Uterus (tissue), 4 donors: Measurements from ENCODE around the gene GPR63. TPM values are rescaled to one million over a fixed set of nuclear protein-coding genes. Genes with fewer than 3 reads are reported as not detected.

Experiments used
- DNase-seq, 2 donors: peaks; one replicate each; pipeline ENCODE4 v3.0.0-alpha.2; 2019 to 2020
- H3K27ac ChIP-seq, 2 donors: fragments of 200-600 bp; sonication (generic); 1 replicate in 1 of 2; 2 replicates in 1 of 2; pipeline ENCODE4 v1.5.1; 2016 to 2018
- H3K27me3 ChIP-seq, 2 donors: fragments of 200-600 bp; sonication (generic); one replicate each; pipeline ENCODE4 v1.5.1; 2018 to 2019; ENCODE audit warnings: control low read depth in 1 of 2
- H3K36me3 ChIP-seq, 2 donors: fragments of 200-600 bp; sonication (generic); one replicate each; pipeline ENCODE4 v1.5.1; 2019; ENCODE audit warnings: control low read depth in 1 of 2
- H3K4me1 ChIP-seq, 2 donors: fragments of 200-600 bp; sonication (generic); one replicate each; pipeline ENCODE4 v1.5.1; 2018 to 2019; ENCODE audit warnings: control low read depth in 1 of 2
- H3K4me3 ChIP-seq, 2 donors: fragments of 200-600 bp; sonication (generic); 1 replicate in 1 of 2; 2 replicates in 1 of 2; pipeline ENCODE4 v1.5.1; 2018 to 2019; ENCODE audit warnings: mild to moderate bottlenecking in 1 of 2
- H3K9me3 ChIP-seq, 2 donors: fragments of 200-600 bp; sonication (generic); one replicate each; pipeline ENCODE4 v1.5.1; 2019; ENCODE audit warnings: control low read depth in 1 of 2
- POLR2A ChIP-seq, 2 donors: fragments of 450-650 bp; IDR thresholded peaks; one replicate each; pipeline ENCODE4 v1.6.1; 2016; ENCODE audit warnings: antibody characterized with exemption in 2 of 2, mild to moderate bottlenecking in 1 of 2, moderate library complexity in 1 of 2
- intact Hi-C: fragments of 100-400 bp; cut with DNase I; formaldehyde crosslinking; loops from one replicate; pipeline ENCODE4 v1.15.1; 2023; ENCODE audit warnings: low total_unique reads
- total RNA-seq, 4 donors: library from RNA; depleted of rRNA in 3 of 4; stranded (reverse); fragments of >200 nt in 3 of 4; gene quantifications; one replicate each; pipeline versions ENCODE4 v1.1.0 to v1.2.4, GENCODE V29; 2014 to 2023
- TF ChIP-seq, protein P1 (sequence below), 4 experiments: fragments of 200-600 bp in 2 of 4; fragments of 450-650 bp in 2 of 4; sonication (generic) in 2 of 4; IDR thresholded peaks; one replicate each; pipeline ENCODE4 v1.5.1; 2016 to 2019; ENCODE audit warnings: antibody characterized with exemption in 4 of 4, mild to moderate bottlenecking in 2 of 4, moderate library complexity in 1 of 4
- donor health status: DM: yes; HTN: yes; CAD: no.

GPR63 gene
- total RNA-seq, 4 donors from 2014 or later: 0.26 to 5.5 (median 2.5) TPM

DNA sequence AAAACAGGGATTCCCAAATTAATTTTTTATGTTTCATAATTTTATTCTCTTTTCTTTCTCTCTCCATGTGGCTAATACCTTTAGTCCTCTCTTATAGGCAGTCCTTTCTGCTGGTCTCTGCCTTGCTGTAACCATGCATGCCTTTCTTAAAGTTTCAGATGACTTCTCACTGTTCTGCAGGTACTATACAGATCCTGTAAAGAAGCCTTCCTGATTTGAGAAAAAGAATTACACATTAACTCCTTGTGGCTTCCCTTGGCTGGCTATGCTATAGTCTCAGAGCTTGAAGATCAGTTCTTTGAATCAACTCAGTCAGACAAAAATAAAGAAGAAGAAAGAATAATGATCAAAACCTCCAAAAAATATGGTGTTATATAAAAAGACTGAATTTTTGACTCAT lies 7.3 kb upstream of the GPR63 start:
- Histone ChIP-seq H3K4me3 (no peak overlapping the region), H3K9me3 (no peaks in the 10 kb centered on the region), H3K4me1 (no peaks in the 10 kb centered on the region), H3K27me3 (no peaks in the 10 kb centered on the region), H3K27ac (no peak overlapping the region), H3K36me3 (no peaks in the 10 kb centered on the region)
- TF ChIP-seq POLR2A (IDR thresholded peaks at IDR 0.05): no peak
- TF ChIP-seq, protein P1, sequence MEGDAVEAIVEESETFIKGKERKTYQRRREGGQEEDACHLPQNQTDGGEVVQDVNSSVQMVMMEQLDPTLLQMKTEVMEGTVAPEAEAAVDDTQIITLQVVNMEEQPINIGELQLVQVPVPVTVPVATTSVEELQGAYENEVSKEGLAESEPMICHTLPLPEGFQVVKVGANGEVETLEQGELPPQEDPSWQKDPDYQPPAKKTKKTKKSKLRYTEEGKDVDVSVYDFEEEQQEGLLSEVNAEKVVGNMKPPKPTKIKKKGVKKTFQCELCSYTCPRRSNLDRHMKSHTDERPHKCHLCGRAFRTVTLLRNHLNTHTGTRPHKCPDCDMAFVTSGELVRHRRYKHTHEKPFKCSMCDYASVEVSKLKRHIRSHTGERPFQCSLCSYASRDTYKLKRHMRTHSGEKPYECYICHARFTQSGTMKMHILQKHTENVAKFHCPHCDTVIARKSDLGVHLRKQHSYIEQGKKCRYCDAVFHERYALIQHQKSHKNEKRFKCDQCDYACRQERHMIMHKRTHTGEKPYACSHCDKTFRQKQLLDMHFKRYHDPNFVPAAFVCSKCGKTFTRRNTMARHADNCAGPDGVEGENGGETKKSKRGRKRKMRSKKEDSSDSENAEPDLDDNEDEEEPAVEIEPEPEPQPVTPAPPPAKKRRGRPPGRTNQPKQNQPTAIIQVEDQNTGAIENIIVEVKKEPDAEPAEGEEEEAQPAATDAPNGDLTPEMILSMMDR (IDR thresholded peaks at IDR 0.05): no peak
- intact Hi-C loops: no loop called here
- no peak for DNase-seq

DNA sequence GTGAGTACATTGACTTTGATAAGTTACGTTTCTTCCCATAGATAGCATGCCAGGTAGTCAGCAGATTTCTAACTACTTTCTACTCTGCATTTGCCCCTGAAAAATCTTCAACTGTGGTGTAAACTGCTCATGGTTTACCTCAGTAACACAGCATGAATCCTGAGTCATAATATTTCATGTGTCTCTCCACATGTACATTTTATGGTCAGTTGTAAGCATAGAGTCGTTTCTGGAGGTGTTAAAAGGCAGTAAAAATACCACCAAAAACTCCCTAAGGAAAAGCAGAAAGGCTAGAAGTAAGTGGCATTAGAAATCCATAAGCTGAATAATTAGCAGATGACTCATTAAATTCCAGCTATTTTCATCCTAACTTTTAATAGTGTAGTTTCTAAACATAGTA lies 4.1 kb upstream of the GPR63 start:
- H3K27me3 ChIP-seq: no peaks in the 10 kb centered on the region
- H3K36me3 ChIP-seq: no peaks in the 10 kb centered on the region
- no peak overlapping the region for H3K4me3 ChIP-seq
- DNase-seq: no peak
- TF ChIP-seq POLR2A (IDR thresholded peaks at IDR 0.05): no peak
- TF ChIP-seq, protein P1 (IDR thresholded peaks at IDR 0.05): no peak
- H3K4me1 ChIP-seq: no peaks in the 10 kb centered on the region
- no peak overlapping the region for H3K27ac ChIP-seq
- no peaks in the 10 kb centered on the region for H3K9me3 ChIP-seq
- intact Hi-C loops: no loop called here

DNA sequence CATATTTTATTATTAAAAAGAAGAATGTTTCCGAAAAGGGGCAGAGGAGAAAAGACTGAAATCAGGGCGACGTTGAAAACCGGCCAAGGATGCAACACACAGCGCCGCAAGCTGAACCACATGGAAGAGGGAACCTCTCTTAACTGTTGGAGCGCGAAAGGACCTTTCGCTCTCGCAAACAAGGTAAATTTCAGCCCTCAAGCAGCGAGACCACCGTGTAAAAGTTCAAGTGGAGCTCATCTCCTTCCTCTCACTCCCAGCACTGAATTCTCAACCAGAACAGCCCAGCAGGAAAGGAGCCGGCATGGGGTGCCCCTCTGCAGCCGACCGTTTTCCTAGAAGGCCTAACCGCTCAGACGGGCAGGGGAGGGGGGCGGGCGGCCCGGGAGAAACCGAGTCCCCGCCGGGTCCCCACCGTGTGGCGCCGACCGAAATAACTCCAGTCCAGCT lies 621 bp downstream of the GPR63 start:
- TF ChIP-seq POLR2A (IDR thresholded peaks at IDR 0.05): no peak
- TF ChIP-seq, protein P1 (IDR thresholded peaks at IDR 0.05): no peak
- H3K36me3 ChIP-seq: no peaks in the 10 kb centered on the region
- no peaks in the 10 kb centered on the region for H3K4me1 ChIP-seq
- peaks cover 0 to 6% of the 10 kb centered on the region in 2 donors for H3K27me3 ChIP-seq
- DNase-seq: peak; percentile 13 to 14
- H3K9me3 ChIP-seq: no peaks in the 10 kb centered on the region
- peak overlapping the region; percentile 25 to 35 for H3K27ac ChIP-seq
- H3K4me3 ChIP-seq: peak overlapping the region; percentile 62 to 73
- intact Hi-C loops: no loop called here

DNA sequence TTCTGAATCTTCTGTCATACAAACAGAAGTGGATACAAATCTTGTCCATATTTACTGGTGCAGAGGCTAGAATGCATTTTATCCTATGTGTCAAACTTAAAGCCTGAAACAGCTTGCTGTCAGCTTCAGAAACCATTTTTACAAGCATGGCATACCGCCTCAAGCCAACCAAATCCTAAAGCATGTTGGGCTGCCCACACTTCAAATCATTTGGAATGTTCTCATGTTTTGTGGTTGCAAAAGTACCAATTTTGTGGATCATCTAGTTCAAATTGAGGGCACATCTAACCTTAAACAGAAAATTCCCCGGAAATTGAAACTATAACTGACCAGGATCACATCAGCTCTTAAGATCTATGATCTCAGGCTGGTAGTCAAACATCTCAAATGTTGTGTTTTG lies 3.2 kb downstream of the GPR63 start:
- intact Hi-C loops: no loop called here
- peaks cover 0 to 6% of the 10 kb centered on the region in 2 donors for H3K27me3 ChIP-seq

DNA sequence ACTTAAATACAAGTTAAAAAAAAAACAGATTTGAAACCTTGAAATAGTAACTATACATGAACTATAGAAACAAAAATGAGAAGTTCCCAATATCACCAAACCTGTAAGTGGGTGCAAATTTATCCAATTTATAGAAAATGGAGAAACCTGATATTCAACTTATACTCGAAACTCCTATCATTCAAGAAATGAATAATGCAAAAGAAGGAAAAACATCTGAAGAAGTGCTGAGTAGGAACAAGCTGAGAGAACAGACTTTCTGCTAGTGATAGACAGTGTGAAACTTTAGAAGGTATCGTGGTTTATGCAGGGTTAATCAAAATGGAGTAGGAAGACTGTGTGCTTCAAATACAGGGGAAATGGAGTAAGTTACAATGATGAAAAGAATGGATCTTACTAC lies 4.5 kb downstream of the GPR63 start:
- DNase-seq: no peak
- intact Hi-C loops: no loop called here
- no peaks in the 10 kb centered on the region for H3K9me3 ChIP-seq
- H3K4me3 ChIP-seq: no peak overlapping the region
- H3K27me3 ChIP-seq: peaks cover 0 to 6% of the 10 kb centered on the region in 2 donors
- H3K36me3 ChIP-seq: no peaks in the 10 kb centered on the region
- TF ChIP-seq, protein P1 (IDR thresholded peaks at IDR 0.05): no peak
- TF ChIP-seq POLR2A (IDR thresholded peaks at IDR 0.05): no peak
- no peaks in the 10 kb centered on the region for H3K4me1 ChIP-seq
- H3K27ac ChIP-seq: no peak overlapping the region

More for the DNA sequence above, 3.2 kb downstream of the GPR63 start:
- Histone ChIP-seq H3K4me1 (no peaks in the 10 kb centered on the region), H3K36me3 (no peaks in the 10 kb centered on the region), H3K9me3 (no peaks in the 10 kb centered on the region), H3K27ac (no peak overlapping the region), H3K4me3 (no peak overlapping the region)
- DNase-seq: no peak
- no peak for TF ChIP-seq POLR2A (IDR thresholded peaks at IDR 0.05)
- TF ChIP-seq, protein P1 (IDR thresholded peaks at IDR 0.05): no peak
